Fibroblast of lung (primary cell): ENCODE data around the gene ANKLE2. TPM values are rescaled to one million over a fixed set of nuclear protein-coding genes. Genes with fewer than 3 reads are reported as not detected.

ENCODE experiments used
- DNase-seq, 2 donors: peaks; one replicate each; pipeline versions ENCODE4 v3.0.0 to v3.0.0-alpha.2; 2010; ENCODE audit warnings: low read depth in 2 of 2
- H2AFZ ChIP-seq: 2 replicates; pipeline ENCODE4 v1.5.1; 2012; ENCODE audit warnings: low read length, control low read depth, inconsistent platforms
- H3K27ac ChIP-seq: 2 replicates; pipeline ENCODE4 v1.5.1; 2011; ENCODE audit warnings: low read length, control low read depth; ENCODE audit not compliant: insufficient read depth
- H3K27me3 ChIP-seq: 2 replicates; pipeline ENCODE4 v1.5.1; 2011; ENCODE audit warnings: mild to moderate bottlenecking, low read length; ENCODE audit not compliant: control insufficient read depth, insufficient read depth
- H3K36me3 ChIP-seq: 2 replicates; pipeline ENCODE4 v1.5.1; 2011; ENCODE audit warnings: low read length; ENCODE audit not compliant: control insufficient read depth, insufficient read depth
- H3K4me1 ChIP-seq: 2 replicates; pipeline ENCODE4 v1.5.1; 2011; ENCODE audit warnings: low read length; ENCODE audit not compliant: control insufficient read depth, insufficient read depth; ENCODE audit errors: extremely low read depth
- H3K4me2 ChIP-seq: 2 replicates; pipeline ENCODE4 v1.5.1; 2011; ENCODE audit warnings: low read length, control low read depth; ENCODE audit not compliant: insufficient read depth; ENCODE audit errors: extremely low read depth
- H3K4me3 ChIP-seq, 4 experiments: fragments of 200-600 bp in 1 of 4; sonication (generic) in 1 of 4; replicated peaks in 1 of 4; 2 replicates each; pipeline ENCODE4 v1.5.1; 2011 to 2016; ENCODE audit warnings: low read length in 4 of 4, low read depth in 3 of 4, mild to moderate bottlenecking in 3 of 4, control low read depth in 2 of 4, inconsistent platforms in 1 of 4, mixed read lengths in 1 of 4; ENCODE audit not compliant: insufficient read depth in 1 of 4; ENCODE audit errors: control extremely low read depth in 1 of 4
- H3K79me2 ChIP-seq: 2 replicates; pipeline ENCODE4 v1.5.1; 2012; ENCODE audit warnings: mild to moderate bottlenecking, low read length, inconsistent platforms; ENCODE audit not compliant: control insufficient read depth, insufficient read depth
- H3K9ac ChIP-seq: 2 replicates; pipeline ENCODE4 v1.5.1; 2011; ENCODE audit warnings: mild to moderate bottlenecking, low read length, control low read depth; ENCODE audit not compliant: insufficient read depth
- H3K9me3 ChIP-seq: 2 replicates; pipeline ENCODE4 v1.5.1; 2012; ENCODE audit warnings: low read depth, low read length; ENCODE audit not compliant: control insufficient read depth, insufficient read depth
- H4K20me1 ChIP-seq: 2 replicates; pipeline ENCODE4 v1.5.1; 2011; ENCODE audit warnings: low read length; ENCODE audit not compliant: control insufficient read depth, insufficient read depth; ENCODE audit errors: extremely low read depth
- EZH2 ChIP-seq: IDR thresholded peaks from 2 replicates; pipeline ENCODE4 v1.5.1; 2012; ENCODE audit warnings: low read length, control low read depth, mild to moderate bottlenecking; ENCODE audit errors: missing control alignments
- polyA plus RNA-seq, 2 donors: library from polyadenylated mRNA; depleted of rRNA in 1 of 2; stranded (reverse) in 1 of 2; unstranded in 1 of 2; fragments of >200 nt; gene quantifications; 2 replicates each; pipeline ENCODE4 v1.2.1, GENCODE V29; 2011 to 2012; ENCODE audit warnings: missing spikeins in 1 of 2
- total RNA-seq: library from RNA; depleted of rRNA; stranded (reverse); fragments of >200 nt; gene quantifications from 2 replicates; pipeline ENCODE4 v1.2.1, GENCODE V29; 2014
- TF ChIP-seq, protein P1 (sequence below), 2 donors: IDR thresholded peaks in 1 of 2; conservative IDR thresholded peaks in 1 of 2; 1 replicate in 1 of 2; 2 replicates in 1 of 2; pipeline ENCODE4 v1.5.1; 2011 to 2012; ENCODE audit warnings: low read length in 2 of 2, control low read depth in 1 of 2, inconsistent platforms in 1 of 2, low read depth in 1 of 2, mild to moderate bottlenecking in 1 of 2

The ANKLE2 gene
- total and polyA plus RNA-seq, 2 donors (not counting 1 experiment from before 2014, with no cell fraction given), result 55.8 to 55.9 TPM

DNA sequence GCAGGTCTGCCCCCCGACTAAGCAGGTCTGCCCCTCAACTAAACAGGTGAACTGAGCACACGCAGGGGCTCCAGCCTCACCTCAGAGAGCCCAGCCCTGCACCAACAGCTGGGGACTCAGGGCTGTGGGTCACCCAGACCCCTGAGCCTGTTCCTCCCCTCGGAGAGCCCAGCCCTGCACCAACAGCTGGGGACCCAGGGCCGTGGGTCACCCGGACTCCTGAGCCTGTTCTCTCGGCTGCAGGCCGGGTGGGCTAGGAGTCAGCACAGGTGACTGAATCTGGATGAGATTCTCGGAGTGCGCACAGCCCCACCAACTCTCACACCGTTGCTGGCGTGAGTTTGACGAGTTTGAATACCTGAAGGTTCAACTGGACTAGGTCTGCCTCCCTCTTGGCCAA is 20.3 kb upstream of the ANKLE2 start:
- H3K27me3 ChIP-seq, result no peaks in the 10 kb centered on the region
- H3K9ac ChIP-seq, result no peak overlapping the region
- H3K9me3 ChIP-seq, result no peaks in the 10 kb centered on the region
- H3K79me2 ChIP-seq, result peaks cover 10% of the 10 kb centered on the region
- H3K27ac ChIP-seq, result no peak overlapping the region
- no peak overlapping the region for H3K4me3 ChIP-seq
- H3K4me1 ChIP-seq, result peaks cover 12% of the 10 kb centered on the region
- TF ChIP-seq, protein P1, sequence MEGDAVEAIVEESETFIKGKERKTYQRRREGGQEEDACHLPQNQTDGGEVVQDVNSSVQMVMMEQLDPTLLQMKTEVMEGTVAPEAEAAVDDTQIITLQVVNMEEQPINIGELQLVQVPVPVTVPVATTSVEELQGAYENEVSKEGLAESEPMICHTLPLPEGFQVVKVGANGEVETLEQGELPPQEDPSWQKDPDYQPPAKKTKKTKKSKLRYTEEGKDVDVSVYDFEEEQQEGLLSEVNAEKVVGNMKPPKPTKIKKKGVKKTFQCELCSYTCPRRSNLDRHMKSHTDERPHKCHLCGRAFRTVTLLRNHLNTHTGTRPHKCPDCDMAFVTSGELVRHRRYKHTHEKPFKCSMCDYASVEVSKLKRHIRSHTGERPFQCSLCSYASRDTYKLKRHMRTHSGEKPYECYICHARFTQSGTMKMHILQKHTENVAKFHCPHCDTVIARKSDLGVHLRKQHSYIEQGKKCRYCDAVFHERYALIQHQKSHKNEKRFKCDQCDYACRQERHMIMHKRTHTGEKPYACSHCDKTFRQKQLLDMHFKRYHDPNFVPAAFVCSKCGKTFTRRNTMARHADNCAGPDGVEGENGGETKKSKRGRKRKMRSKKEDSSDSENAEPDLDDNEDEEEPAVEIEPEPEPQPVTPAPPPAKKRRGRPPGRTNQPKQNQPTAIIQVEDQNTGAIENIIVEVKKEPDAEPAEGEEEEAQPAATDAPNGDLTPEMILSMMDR (conservative IDR thresholded peaks at IDR 0.05 in 1 of 2, IDR thresholded peaks at IDR 0.05 in 1 of 2; ENCODE audit: low read depth in 1 of 2, low read length in 2 of 2), result no peak
- no peak for TF ChIP-seq EZH2
- peaks cover 52% of the 10 kb centered on the region for H3K36me3 ChIP-seq
- no peak overlapping the region for H2AFZ ChIP-seq
- H4K20me1 ChIP-seq, result no peaks in the 10 kb centered on the region
- no peak overlapping the region for H3K4me2 ChIP-seq
- no peak for DNase-seq

DNA sequence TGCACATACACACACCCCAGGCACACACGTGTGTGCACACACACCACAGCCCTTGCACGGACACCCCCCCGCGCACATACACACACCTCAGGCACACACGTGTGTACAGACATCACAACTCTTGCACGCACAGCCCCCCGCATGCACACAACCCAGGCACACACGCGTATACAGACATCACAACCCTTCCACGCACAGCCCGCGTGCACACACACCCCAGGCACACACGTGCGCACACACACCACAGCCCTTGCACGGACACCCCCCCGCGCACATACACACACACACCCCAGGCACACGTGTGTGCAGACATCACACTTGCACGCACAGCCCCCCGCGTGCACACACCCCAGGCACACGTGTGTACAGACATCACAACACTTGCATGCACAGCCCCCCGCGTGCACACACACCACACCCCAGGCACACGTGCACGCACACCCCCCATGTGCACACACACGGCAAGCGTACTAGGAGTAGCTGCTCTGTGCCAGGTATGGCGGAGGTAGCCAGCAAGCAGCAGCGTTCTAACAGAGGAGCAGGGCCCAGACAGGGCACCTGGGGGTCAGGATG is 18.2 kb upstream of the ANKLE2 start:
- no peaks in the 10 kb centered on the region for H3K9me3 ChIP-seq
- H3K4me1 ChIP-seq, result peaks cover 18% of the 10 kb centered on the region
- H3K79me2 ChIP-seq, result peaks cover 13% of the 10 kb centered on the region
- H3K4me2 ChIP-seq, result no peak overlapping the region
- no peaks in the 10 kb centered on the region for H3K27me3 ChIP-seq
- H3K9ac ChIP-seq, result no peak overlapping the region
- no peak overlapping the region for H2AFZ ChIP-seq
- no peaks in the 10 kb centered on the region for H4K20me1 ChIP-seq
- H3K27ac ChIP-seq, result no peak overlapping the region
- DNase-seq, result no peak
- TF ChIP-seq, protein P1 (conservative IDR thresholded peaks at IDR 0.05 in 1 of 2, IDR thresholded peaks at IDR 0.05 in 1 of 2; ENCODE audit: low read depth in 1 of 2, low read length in 2 of 2), result no peak
- no peak for TF ChIP-seq EZH2
- H3K36me3 ChIP-seq, result peaks cover 51% of the 10 kb centered on the region
- no peak overlapping the region for H3K4me3 ChIP-seq

DNA sequence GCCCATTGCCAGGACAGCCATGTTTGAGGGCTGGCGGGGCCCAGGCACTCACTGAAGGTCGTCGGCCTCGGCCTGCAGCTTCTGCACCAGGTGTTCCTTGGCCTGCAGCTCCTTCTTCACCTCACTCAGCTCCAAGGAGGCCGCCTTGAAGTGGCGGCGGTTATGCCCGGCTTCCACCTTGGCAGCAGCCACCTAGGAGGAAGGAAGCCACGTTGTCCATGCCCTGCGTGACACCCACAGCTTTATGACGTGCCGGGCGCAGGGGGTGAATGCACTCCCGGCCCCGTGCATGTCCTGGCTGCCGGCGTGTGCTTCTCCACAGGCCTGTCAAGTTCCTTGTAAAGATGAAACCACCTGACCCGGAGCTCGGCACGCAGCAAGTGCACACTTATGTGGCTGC is 16.0 kb upstream of the ANKLE2 start:
- Histone ChIP-seq H3K4me1 (peaks cover 16% of the 10 kb centered on the region), H3K36me3 (peaks cover 56% of the 10 kb centered on the region)

More for the DNA sequence above, 16.0 kb upstream of the ANKLE2 start:
- Histone ChIP-seq H4K20me1 (no peaks in the 10 kb centered on the region), H3K4me3 (no peak overlapping the region), H3K4me2 (no peak overlapping the region), H3K9me3 (no peaks in the 10 kb centered on the region), H3K27me3 (no peaks in the 10 kb centered on the region), H3K27ac (no peak overlapping the region), H2AFZ (no peak overlapping the region), H3K79me2 (peaks cover 9% of the 10 kb centered on the region), H3K9ac (peak overlapping the region; percentile 30)
- TF ChIP-seq, protein P1 (conservative IDR thresholded peaks at IDR 0.05 in 1 of 2, IDR thresholded peaks at IDR 0.05 in 1 of 2; ENCODE audit: low read depth in 1 of 2, low read length in 2 of 2), result no peak
- TF ChIP-seq EZH2, result no peak
- no peak for DNase-seq
